Stimulated activated memory B cell treated with anti-CD40 and anti-IgM and Interleukin-4, amounts not matched to agents 10 μg/mL and 1 μg/mL and 100 μg/mL, for 72 hours (primary cell): ENCODE measurements around the gene C2orf92.

Experiments used
- ATAC-seq: fragments of 150-1000 bp; cut with Tn5 transposase; 2 replicates; pipeline ENCODE4 v1.10.0; 2021
- H3K27ac Mint-ChIP-seq: one replicate; pipeline ENCODE4 v1.8.0; 2022; ENCODE audit warnings: mild to moderate bottlenecking, mixed read lengths
- H3K27me3 Mint-ChIP-seq: one replicate; pipeline ENCODE4 v1.8.0; 2022; ENCODE audit warnings: mixed read lengths
- H3K36me3 Mint-ChIP-seq: one replicate; pipeline ENCODE4 v1.8.0; 2022; ENCODE audit warnings: mixed read lengths
- H3K4me1 Mint-ChIP-seq: one replicate; pipeline ENCODE4 v1.8.0; 2022; ENCODE audit warnings: mixed read lengths
- H3K4me3 Mint-ChIP-seq: one replicate; pipeline ENCODE4 v1.8.0; 2022; ENCODE audit warnings: mild to moderate bottlenecking, moderate library complexity, mixed read lengths
- H3K9me3 Mint-ChIP-seq: one replicate; pipeline ENCODE4 v1.8.0; 2022; ENCODE audit warnings: mixed read lengths

Gene C2orf92

DNA sequence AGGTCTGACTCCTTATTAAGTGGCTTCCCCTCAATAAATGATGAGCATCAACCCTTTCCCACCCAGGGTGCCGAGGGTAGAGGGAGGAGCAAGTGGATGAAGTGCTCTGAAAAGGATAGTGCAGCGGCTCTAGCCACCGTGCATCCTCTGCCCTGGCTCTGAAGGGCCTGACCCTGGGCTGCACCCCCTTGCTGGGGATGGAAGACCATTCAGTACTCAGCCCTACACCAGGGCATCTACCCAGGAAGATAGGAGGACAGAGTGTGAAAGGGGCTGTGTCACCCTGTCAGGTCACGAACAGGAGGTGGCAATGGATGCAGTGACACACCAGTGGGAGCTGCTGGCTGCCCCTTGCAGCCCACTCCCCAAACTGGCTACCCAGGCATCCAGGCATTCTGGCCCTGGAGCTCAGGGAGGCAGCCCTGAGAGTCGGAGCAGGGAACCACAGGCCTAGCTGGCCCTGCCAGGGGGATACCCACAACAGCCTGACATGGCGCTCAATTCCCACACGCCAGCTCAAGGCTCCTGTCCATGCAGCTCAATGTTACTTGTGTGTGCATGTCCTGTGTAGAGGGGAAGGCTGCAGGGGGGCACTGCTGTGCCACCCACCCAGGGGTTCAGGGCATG lies 13.3 kb upstream of the C2orf92 start:
- Mint-ChIP-seq H3K36me3 (peaks cover 60% of the 10 kb centered on the region), H3K4me3 (no peak overlapping the region), H3K9me3 (no peaks in the 10 kb centered on the region), H3K27ac (no peak overlapping the region), H3K27me3 (no peaks in the 10 kb centered on the region), H3K4me1 (peaks cover 32% of the 10 kb centered on the region)
- no peak for ATAC-seq

DNA sequence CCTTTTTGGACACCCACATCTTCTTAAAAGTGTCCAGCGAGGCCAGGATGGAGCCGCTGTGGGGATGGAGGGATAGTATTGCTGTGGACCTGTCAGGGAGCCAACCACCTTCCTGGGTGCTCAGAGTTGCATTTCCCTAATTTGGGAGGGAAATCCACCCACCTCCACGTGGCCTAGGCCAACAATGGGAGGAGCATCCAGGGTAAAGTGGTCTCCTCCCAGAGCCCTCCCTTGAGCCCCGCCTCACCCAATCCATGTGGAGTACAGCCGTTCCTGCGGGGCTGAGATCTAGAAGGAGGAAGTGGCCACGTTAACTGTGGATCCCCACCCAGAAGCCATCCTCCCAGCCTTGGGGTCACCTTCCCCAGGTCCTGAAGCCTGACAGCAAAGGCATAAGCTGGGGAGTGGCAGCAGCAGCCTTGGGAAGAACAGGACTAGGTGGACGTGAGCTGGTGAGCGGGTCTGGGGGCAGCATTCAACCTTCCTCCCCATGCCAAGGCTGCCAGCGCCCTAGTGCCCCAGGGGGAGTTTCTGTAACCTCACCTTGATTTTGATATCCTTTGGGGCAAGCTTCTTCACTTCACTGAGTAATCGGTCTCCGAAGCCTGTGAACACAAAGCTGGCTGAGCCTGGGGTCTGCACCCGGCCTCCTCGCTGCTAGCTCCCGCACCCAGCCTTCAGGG lies 12.5 kb upstream of the C2orf92 start:
- no peak for ATAC-seq
- H3K4me3 Mint-ChIP-seq = no peak overlapping the region
- no peaks in the 10 kb centered on the region for H3K9me3 Mint-ChIP-seq
- peaks cover 59% of the 10 kb centered on the region for H3K36me3 Mint-ChIP-seq
- H3K27me3 Mint-ChIP-seq = no peaks in the 10 kb centered on the region
- H3K27ac Mint-ChIP-seq = no peak overlapping the region
- H3K4me1 Mint-ChIP-seq = peaks cover 41% of the 10 kb centered on the region

DNA sequence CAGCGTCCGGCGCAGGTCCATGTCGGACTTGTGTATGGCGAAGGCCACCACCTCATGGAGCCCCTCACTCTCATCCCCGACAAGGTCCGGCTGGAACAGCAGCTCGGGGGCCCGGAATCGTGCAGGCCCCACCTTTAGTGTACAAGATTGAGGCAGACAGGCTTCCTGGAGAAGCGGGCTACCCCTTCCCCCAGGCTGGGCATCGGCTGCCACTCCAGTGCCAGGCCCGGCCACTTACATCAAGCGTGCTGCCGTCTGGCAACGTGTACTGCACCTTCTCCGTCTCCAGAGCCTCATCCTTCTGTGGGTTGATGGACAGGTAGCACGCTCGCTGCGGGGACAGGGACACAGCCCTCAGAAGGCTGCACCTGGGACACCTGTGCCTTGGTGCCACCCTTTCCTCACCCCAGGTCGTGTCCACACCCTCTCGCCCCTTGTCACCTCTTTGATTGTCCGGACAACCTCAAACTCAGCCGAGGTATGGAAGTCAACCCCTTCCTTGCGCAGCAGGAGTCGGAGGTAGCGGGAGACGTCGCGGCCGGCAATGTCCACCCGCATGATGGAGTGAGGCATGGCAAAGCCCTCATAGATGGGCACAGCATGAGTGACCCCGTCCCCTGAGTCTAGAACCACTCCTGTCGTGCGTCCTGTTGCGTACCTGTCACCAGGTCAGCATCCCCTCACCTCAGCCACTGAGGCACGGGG lies 11.4 kb upstream of the C2orf92 start:
- ATAC-seq = no peak
- Mint-ChIP-seq H3K36me3 (peaks cover 59% of the 10 kb centered on the region), H3K27ac (no peak overlapping the region)

DNA sequence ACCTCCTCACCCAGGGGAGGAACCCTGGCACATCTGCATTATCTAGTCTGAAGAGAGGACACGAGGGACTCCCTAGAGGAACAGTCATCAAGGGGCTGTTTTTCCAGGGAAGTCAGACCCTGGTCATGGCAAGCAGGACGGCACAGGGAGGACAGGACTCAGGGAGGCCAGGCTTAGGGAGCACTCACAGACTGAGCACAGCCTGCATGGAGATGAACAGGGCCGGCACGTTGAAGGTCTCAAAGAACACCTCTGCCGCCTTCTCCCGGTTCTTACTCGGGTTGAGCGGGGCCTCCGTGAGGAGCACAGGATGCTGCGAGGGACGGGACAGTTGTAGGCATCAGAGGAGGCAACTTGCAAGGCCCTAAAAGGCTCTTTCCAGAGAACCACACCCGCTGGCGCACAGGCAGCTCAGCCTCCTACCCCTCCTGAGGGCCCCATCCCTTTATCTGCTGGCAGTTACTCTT lies 10.8 kb upstream of the C2orf92 start:
- H3K27ac Mint-ChIP-seq = no peak overlapping the region
- ATAC-seq = no peak
- no peak overlapping the region for H3K4me3 Mint-ChIP-seq
- H3K9me3 Mint-ChIP-seq = no peaks in the 10 kb centered on the region
- peaks cover 54% of the 10 kb centered on the region for H3K36me3 Mint-ChIP-seq
- H3K27me3 Mint-ChIP-seq = no peaks in the 10 kb centered on the region
- peaks cover 49% of the 10 kb centered on the region for H3K4me1 Mint-ChIP-seq

More for the DNA sequence above, 11.4 kb upstream of the C2orf92 start:
- no peaks in the 10 kb centered on the region for H3K9me3 Mint-ChIP-seq
- no peaks in the 10 kb centered on the region for H3K27me3 Mint-ChIP-seq
- no peak overlapping the region for H3K4me3 Mint-ChIP-seq
- peaks cover 51% of the 10 kb centered on the region for H3K4me1 Mint-ChIP-seq

DNA sequence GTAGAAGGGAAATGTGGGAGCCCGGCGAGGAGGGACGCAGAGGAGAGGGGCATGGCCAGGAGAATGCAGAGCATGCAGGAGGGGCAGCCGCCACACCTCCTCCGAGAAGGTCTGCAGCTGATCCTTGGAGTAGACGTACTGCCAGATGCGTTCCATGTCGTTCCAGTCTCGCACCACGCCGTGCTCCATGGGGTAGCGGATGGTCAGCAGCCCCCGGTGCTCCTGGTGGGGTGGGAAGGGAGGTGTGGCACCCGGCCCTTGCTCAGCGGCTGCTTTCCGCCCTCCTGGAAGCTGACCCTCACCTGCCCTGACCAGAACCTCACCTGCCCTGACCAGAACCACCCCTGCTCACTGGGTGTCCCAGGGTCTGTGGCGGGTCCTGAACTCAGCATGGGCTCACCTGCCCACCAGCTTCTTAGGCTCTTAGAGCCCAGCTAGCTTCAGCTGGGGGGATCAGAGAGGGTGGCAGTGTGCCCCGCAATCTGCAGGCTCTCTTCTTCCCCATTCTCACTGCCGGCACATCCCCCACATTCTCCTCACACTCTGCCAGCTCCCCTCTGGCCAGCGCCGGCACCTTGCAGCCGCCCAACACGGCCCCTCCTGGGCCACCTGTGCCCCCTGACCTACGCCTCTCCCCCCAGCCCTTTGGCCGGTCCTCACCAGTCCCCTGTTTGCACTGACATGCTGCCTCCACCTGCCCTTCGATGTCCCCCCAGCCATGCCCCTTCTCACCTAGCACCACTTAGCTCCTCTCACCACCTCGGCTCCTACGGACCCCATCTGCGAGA lies 10.1 kb upstream of the C2orf92 start:
- Mint-ChIP-seq H3K36me3 (peaks cover 47% of the 10 kb centered on the region), H3K9me3 (no peaks in the 10 kb centered on the region), H3K4me1 (peaks cover 43% of the 10 kb centered on the region), H3K27ac (peak overlapping the region; percentile 19), H3K27me3 (no peaks in the 10 kb centered on the region), H3K4me3 (no peak overlapping the region)
- no peak for ATAC-seq

DNA sequence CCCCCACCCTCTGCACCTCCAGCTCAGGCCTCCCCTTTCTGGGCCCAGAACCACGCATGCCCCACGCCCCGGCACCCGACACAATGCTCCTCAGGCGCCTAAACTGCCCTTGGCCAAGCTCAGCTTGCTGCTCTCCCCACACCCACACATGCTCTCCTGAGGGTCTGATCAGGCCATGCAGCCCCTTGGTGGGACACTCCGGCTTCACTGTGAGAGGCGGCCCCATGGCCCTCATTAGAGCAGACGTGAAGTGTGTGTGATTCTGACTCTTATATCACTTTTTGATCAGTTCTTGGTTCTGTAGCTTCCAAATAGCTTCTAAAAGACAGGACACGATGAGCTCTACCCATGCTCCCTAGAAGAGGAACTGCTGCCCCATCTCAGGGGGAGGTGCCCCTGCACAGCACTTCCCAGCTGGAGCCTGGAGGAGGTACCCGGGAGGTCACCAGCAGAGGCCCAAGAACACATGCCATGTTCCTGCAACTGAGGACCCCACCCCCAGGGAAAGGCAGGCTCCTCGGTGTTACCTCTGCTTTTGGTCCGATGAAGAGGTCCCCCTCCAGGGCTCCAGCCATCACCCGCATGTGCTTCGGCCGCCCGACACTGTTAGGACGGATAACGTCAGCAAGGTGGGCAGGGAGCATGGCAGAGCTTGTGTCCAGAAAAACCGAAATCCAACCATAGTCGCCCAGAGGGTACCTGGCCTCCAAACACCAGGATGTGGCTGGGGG lies 9.3 kb upstream of the C2orf92 start:
- Mint-ChIP-seq H3K27ac (peak overlapping the region; percentile 19), H3K9me3 (no peaks in the 10 kb centered on the region), H3K4me3 (no peak overlapping the region), H3K27me3 (no peaks in the 10 kb centered on the region), H3K36me3 (peaks cover 39% of the 10 kb centered on the region), H3K4me1 (peaks cover 35% of the 10 kb centered on the region)
- no peak for ATAC-seq

DNA sequence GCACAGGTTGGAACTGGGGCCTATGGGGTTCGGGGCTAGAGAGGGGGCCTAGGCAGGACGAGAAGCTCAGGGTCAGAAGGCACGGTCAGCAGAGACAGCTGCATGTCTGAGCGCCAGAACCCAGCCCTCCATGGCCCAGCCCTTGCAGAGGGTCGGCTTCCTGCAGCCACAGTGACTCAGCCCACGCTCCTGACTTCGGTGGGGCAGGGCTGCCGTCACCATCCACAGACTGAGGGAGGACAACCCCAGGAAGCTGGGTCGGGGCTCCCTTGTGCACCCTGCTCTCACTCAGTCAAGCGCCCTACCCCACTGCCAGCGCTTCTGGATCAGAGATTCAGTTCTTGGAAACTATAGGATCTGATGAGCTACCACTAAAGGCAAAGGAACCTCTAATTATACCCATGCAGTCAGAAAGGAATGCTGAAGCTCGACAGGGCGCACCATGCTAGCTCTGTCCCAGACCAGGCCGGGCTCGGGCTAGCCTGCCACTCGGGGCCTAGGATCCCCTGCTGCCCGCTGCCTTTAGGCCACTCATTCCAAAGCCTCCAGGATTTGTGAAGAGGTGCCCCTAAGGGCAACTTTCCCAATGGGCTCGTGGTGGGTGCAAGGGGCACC lies 8.6 kb upstream of the C2orf92 start:
- Mint-ChIP-seq H3K27me3 (no peaks in the 10 kb centered on the region), H3K36me3 (peaks cover 33% of the 10 kb centered on the region), H3K27ac (peak overlapping the region; percentile 19), H3K4me1 (peaks cover 30% of the 10 kb centered on the region), H3K4me3 (no peak overlapping the region), H3K9me3 (no peaks in the 10 kb centered on the region)
- no peak for ATAC-seq

DNA sequence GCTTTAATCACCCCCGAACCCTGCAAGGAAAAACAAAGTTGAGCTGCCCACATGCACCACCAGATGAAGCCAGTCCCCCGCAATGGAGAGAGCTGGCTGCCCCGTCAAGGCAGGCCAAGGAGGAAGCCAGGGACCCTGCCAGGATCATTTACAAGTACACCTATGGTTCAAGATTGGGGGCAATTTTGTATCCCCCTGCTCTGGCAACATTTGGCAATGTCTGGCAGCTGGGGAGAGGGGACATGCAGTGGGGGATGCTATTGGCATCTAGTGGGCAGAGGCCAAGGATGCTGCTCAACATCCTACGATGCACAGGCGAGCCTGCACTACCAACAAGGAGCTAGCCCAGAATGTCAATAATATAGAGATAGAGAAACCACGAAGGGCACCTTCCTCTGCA lies 7.6 kb upstream of the C2orf92 start:
- ATAC-seq = no peak
- H3K4me1 Mint-ChIP-seq = peaks cover 30% of the 10 kb centered on the region
- peak overlapping the region; percentile 93 for H3K27ac Mint-ChIP-seq
- H3K36me3 Mint-ChIP-seq = peaks cover 26% of the 10 kb centered on the region
- H3K4me3 Mint-ChIP-seq = peak overlapping the region; percentile 93
- H3K27me3 Mint-ChIP-seq = no peaks in the 10 kb centered on the region
- no peaks in the 10 kb centered on the region for H3K9me3 Mint-ChIP-seq

DNA sequence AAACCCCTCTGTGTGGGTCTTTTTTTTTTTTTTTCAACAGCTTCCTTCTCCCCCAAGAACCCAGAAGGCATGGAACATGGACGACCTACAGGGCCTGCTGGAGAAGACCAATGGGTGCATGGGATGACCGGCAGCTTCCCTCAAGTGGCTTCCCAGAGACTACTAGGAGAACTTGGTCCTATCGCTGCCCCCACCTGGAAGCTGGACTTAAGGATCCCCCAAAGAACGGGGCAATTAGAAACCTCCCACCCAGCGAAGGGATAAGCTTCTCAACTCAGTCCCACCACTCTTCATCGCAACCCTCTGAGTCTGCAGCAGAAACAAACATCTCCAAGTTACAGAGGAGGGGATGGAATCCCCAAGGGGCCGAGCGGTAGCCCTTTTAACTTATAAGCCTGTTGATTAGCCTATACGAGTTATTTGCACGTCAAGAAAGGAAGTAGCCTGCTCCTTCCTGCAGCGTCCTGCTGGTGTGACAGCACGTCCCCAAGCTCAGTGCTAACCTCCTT lies 7.1 kb upstream of the C2orf92 start:
- H3K27me3 Mint-ChIP-seq = no peaks in the 10 kb centered on the region
- H3K36me3 Mint-ChIP-seq = peaks cover 21% of the 10 kb centered on the region
- peak overlapping the region; percentile 93 for H3K4me3 Mint-ChIP-seq
- no peaks in the 10 kb centered on the region for H3K9me3 Mint-ChIP-seq
- H3K4me1 Mint-ChIP-seq = peaks cover 30% of the 10 kb centered on the region
- peak overlapping the region; percentile 93 for H3K27ac Mint-ChIP-seq
- ATAC-seq = no peak

DNA sequence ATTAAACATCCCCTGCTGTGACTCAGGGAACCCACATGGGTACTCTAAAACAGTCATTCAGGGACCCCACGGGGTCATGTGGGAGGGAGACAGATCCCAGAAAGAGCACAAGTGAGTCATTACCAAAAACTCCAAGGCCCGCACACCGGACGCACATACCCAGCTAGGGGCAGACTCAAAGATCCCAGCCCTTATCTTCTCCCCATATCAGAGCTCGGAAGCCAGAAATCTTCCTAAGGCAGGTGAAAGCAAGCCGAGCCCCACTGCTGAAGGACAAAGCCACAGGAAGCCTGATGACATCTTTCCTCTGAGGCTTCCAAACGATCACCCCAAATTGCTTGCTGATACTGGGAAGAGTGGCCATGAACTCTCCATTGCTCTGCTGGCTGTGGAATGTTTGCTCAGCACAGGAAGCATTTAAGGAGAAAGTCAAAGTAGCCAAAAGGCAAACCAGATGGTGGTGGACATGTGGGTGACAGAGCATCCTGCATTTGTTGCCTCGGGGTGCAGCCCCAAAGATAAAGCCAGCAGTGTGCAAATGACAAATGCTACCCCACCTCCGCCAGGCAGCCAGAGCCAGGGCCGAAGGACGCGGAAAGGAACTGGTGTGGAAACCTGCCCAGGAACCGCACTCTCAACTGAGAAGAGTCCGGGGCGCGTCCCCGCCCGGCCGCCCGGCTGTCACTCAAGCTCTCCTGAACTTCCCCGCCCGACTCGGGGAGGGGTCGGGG lies 6.5 kb upstream of the C2orf92 start:
- peaks cover 30% of the 10 kb centered on the region for H3K4me1 Mint-ChIP-seq
- peak; percentile 62 for ATAC-seq
- no peaks in the 10 kb centered on the region for H3K27me3 Mint-ChIP-seq

DNA sequence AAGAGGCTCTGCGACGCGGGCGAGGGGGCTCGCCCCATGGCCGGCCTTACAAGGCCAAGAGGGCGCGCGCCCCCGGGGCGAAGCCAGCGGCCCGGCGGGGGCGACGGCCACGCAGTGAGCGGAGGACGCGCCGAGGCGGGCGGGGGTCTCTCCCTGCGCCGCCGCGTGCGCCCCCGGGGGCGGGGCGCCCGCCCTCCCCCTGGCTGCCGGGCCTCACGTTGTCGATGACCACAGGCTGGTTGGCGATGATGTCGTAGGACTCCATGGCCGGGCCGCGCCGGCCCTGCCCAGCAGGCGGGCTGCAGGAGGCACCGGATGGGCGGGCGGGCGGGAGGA lies 5.9 kb upstream of the C2orf92 start:
- Mint-ChIP-seq H3K4me3 (peak overlapping the region; percentile 93), H3K27me3 (no peaks in the 10 kb centered on the region), H3K36me3 (peaks cover 9% of the 10 kb centered on the region), H3K4me1 (peaks cover 30% of the 10 kb centered on the region), H3K27ac (peak overlapping the region; percentile 93), H3K9me3 (no peaks in the 10 kb centered on the region)
- ATAC-seq = no peak

More for the DNA sequence above, 6.5 kb upstream of the C2orf92 start:
- peak overlapping the region; percentile 93 for H3K4me3 Mint-ChIP-seq
- peaks cover 15% of the 10 kb centered on the region for H3K36me3 Mint-ChIP-seq
- no peaks in the 10 kb centered on the region for H3K9me3 Mint-ChIP-seq
- H3K27ac Mint-ChIP-seq = peak overlapping the region; percentile 93

DNA sequence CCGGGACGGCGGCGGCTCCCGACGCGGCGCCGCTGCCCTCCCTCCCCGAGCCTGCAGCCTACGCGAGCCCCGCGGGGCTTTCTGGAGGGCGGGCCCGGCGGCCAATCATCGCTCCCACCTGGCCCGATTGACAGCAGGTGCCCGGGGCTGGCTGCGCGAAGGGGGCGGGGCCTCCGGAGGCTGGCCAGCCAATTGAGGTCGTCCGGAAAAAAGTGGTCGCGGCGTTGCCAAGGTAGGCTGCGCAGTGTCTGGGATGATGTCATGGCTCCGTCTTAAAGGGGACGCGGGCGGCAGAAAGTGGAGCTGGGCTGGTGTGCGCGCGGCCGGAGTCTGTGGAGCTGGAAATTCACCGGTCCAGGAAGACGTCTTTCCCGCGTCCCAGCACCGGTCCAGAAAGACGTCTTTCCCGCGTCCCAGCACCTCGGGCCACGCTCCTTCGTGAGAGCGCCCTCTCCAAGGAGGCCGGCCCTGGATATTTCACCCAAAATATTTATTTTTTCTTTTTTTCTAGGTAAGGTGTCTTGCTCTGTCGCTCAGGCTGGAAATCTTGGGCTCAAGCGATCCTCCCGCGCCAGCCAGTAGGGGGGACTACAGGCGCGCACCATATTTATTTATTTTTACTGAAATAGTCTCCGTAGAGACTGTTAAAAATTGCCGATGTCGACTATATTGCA lies 5.4 kb upstream of the C2orf92 start, which contains the start of gene ACTR1B:
TSS of gene ACTR1B (minus strand) at position 83 of the 674 bp plus-strand sequence. CDS start 154 bp downstream, outside the sequence.
- Mint-ChIP-seq H3K9me3 (no peaks in the 10 kb centered on the region), H3K4me1 (peaks cover 30% of the 10 kb centered on the region), H3K36me3 (peaks cover 8% of the 10 kb centered on the region), H3K27me3 (no peaks in the 10 kb centered on the region), H3K4me3 (peak within 1 kb of the TSS; percentile 93), H3K27ac (peak within 1 kb of the TSS; percentile 93)
- peak; percentile 94 for ATAC-seq

DNA sequence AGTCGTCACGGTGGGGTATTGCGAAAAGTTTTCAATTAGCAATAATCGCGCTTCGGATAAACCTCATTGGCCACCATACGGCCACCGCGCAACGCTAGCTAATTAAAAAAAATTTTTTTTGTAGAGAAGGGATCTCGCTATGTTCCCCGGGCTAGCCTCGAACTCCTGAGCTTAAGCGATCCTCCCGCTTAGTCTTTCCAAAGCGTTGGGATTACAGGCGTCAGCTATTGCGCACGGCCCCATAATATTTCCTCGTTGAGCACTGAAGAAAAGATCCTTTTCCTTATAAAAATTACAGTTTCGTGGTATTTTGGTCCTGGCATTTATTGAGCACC lies 4.9 kb upstream of the C2orf92 start:
- Mint-ChIP-seq H3K27me3 (no peaks in the 10 kb centered on the region), H3K4me3 (peak overlapping the region; percentile 81), H3K36me3 (peaks cover 7% of the 10 kb centered on the region), H3K27ac (peak overlapping the region; percentile 93), H3K4me1 (peaks cover 34% of the 10 kb centered on the region), H3K9me3 (no peaks in the 10 kb centered on the region)
- no peak for ATAC-seq
